GM21528 (cell line): ENCODE results near the gene RPS6KA2.
"Not testable (repeated sequence)": the region's sequence is repeated elsewhere in the genome, so short reads cannot be mapped to it uniquely, and the experiment has no call there.

ENCODE experiments used
- ATAC-seq: cut with Tn5 transposase; IDR thresholded peaks from one replicate; pipeline ENCODE4 v1.9.1; 2021; ENCODE audit warnings: mild to moderate bottlenecking, moderate library complexity; ENCODE audit not compliant: unreplicated experiment, low FRiP score

Gene RPS6KA2

GRCh38 chr6:166413491-166413951, 213.5 kb downstream of the RPS6KA2 start:
- ATAC-seq = no peak

GRCh38 chr6:166412911-166413384, 214.1 kb downstream of the RPS6KA2 start:
- ATAC-seq = no peak

- ATAC-seq = no peak
Measured at GRCh38 chr6:166412156-166412910, 214.7 kb downstream of the RPS6KA2 start.

- no peak for ATAC-seq
Measured at GRCh38 chr6:166411721-166412151, 215.3 kb downstream of the RPS6KA2 start.

GRCh38 chr6:166411271-166411670, 215.8 kb downstream of the RPS6KA2 start:
- ATAC-seq = no peak

GRCh38 chr6:166410426-166410935, 216.6 kb downstream of the RPS6KA2 start:
- no peak for ATAC-seq

- no peak for ATAC-seq
Measured at GRCh38 chr6:166408936-166409755, 217.9 kb downstream of the RPS6KA2 start.

- ATAC-seq = no peak
Measured at GRCh38 chr6:166406197-166406596, 220.9 kb downstream of the RPS6KA2 start.

GRCh38 chr6:166405386-166405785, 221.7 kb downstream of the RPS6KA2 start:
- ATAC-seq = no peak

GRCh38 chr6:166402582-166403277, 224.3 kb downstream of the RPS6KA2 start:
- no peak for ATAC-seq

GRCh38 chr6:166400649-166401250, 226.3 kb downstream of the RPS6KA2 start:
- ATAC-seq = peak; percentile 68

GRCh38 chr6:166400181-166400580, 226.9 kb downstream of the RPS6KA2 start:
- no peak for ATAC-seq

GRCh38 chr6:166398348-166398747, 228.7 kb downstream of the RPS6KA2 start:
- no peak for ATAC-seq

- no peak for ATAC-seq
Measured at GRCh38 chr6:166397849-166398248, 229.2 kb downstream of the RPS6KA2 start.

- ATAC-seq = no peak
Measured at GRCh38 chr6:166395778-166396177, 231.3 kb downstream of the RPS6KA2 start.

- no peak for ATAC-seq
Measured at GRCh38 chr6:166395351-166395750, 231.7 kb downstream of the RPS6KA2 start.

- ATAC-seq = no peak
Measured at GRCh38 chr6:166394036-166394892, 232.8 kb downstream of the RPS6KA2 start.

- ATAC-seq = no peak
Measured at GRCh38 chr6:166393535-166393823, 233.6 kb downstream of the RPS6KA2 start.

- not testable (repeated sequence) for ATAC-seq
Measured at GRCh38 chr6:166392755-166393534, 234.1 kb downstream of the RPS6KA2 start.
